Thyroid gland (tissue), 4 donors: ENCODE results near the gene MRPL4.

Experiments used
- CTCF ChIP-seq, 6 experiments: fragments of 200-600 bp in 3 of 6; fragments of 450-650 bp in 3 of 6; sonication (generic) in 3 of 6; IDR thresholded peaks; one replicate each; pipeline ENCODE4 v1.5.1; 2016 to 2019; ENCODE audit warnings: antibody characterized with exemption in 6 of 6, mild to moderate bottlenecking in 2 of 6, inconsistent platforms in 1 of 6, moderate library complexity in 1 of 6
- POLR2A ChIP-seq, 2 donors: fragments of 450-650 bp; IDR thresholded peaks; one replicate each; pipeline ENCODE4 v1.6.1; 2017; ENCODE audit warnings: antibody characterized with exemption in 2 of 2, mild to moderate bottlenecking in 2 of 2, moderate library complexity in 1 of 2

- TF ChIP-seq CTCF (IDR thresholded peaks at IDR 0.05) (no peak), POLR2A (IDR thresholded peaks at IDR 0.05) (no peak)
Observed at GRCh38 chr19:10217085-10217484, 34.9 kb upstream of the MRPL4 start.
